OCI-LY1 (cell line): ENCODE measurements around the gene PDGFRB.

Source experiments
- CTCF ChIP-seq: fragments of 200-600 bp; sonication (generic), shearing (Covaris generic); IDR thresholded peaks from 2 replicates; pipeline ENCODE4 v1.5.1; 2017; ENCODE audit warnings: mild to moderate bottlenecking, antibody characterized with exemption, low read length, moderate library complexity, mixed read lengths
- EZH2 ChIP-seq: fragments of 200-600 bp; sonication (generic), shearing (Covaris generic); IDR thresholded peaks from 2 replicates; pipeline ENCODE4 v1.8.0; 2017; ENCODE audit warnings: borderline replicate concordance, mixed run types, mild to moderate bottlenecking, antibody characterized with exemption, low read length, moderate library complexity, mixed read lengths

GRCh38 chr5:150124596-150124995, 31.0 kb downstream of the PDGFRB start:
- TF ChIP-seq CTCF = no peak
- TF ChIP-seq EZH2 = no peak
